ENCODE data around the gene SAFB.

The SAFB gene

DNA sequence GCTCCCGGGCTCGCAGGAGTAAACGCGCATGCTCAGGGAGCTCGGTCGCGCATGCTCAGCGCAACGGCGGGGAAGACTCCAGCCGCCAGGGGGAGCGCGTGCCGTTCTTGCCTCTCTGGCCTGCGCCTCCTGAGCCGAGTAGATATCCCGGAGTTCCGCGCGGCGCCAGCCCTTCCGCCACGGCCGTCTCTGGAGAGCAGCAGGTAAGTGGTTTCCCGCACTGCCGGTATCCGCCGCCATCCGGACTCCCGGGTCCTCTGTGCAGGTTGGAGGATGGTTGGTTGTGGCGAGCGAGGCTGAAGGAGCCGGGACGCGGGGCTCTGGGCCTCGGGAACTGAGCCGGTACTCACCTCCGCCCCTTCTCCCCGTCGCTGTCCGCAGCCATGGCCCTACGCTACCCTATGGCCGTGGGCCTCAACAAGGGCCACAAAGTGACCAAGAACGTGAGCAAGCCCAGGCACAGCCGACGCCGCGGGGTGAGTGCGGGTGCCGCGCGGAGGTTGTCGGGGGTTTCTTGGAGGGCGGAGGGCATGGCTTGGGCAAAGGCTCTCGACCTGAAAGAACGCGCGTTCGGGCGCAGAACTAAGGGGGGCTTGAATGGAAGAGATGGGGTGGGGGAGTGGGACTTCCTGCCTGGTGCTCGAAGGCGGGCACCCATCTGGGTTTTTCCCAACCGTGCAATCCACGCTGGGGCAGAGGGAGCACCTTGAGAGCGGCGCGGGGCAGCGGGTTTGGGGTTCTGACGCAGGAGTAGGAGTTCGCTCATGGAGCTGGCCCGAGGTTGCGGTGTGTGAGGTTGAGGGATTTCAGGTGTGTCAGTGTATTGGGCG, 67.5 kb downstream of the SAFB start, which contains the start of gene RPL36:
TSS of gene RPL36 (plus strand) at position 171 of the 830 bp plus-strand sequence. CDS start at position 384, 213 bp downstream.
- Histone ChIP-seq H3K4me3 (ENCODE audit: low read depth, low read length) (peak within 1 kb of the TSS; percentile 81), H3K36me3 (peaks cover 49% of the 10 kb centered on the region), H3K9me3 (ENCODE audit: severe bottlenecking) (no peaks in the 10 kb centered on the region), H3K27me3 (ENCODE audit: insufficient read depth, low read depth, severe bottlenecking) (no peaks in the 10 kb centered on the region), H3K27ac (peak within 1 kb of the TSS; percentile 86)
- peak; percentile 97 for DNase-seq
- TF ChIP-seq, protein P1, sequence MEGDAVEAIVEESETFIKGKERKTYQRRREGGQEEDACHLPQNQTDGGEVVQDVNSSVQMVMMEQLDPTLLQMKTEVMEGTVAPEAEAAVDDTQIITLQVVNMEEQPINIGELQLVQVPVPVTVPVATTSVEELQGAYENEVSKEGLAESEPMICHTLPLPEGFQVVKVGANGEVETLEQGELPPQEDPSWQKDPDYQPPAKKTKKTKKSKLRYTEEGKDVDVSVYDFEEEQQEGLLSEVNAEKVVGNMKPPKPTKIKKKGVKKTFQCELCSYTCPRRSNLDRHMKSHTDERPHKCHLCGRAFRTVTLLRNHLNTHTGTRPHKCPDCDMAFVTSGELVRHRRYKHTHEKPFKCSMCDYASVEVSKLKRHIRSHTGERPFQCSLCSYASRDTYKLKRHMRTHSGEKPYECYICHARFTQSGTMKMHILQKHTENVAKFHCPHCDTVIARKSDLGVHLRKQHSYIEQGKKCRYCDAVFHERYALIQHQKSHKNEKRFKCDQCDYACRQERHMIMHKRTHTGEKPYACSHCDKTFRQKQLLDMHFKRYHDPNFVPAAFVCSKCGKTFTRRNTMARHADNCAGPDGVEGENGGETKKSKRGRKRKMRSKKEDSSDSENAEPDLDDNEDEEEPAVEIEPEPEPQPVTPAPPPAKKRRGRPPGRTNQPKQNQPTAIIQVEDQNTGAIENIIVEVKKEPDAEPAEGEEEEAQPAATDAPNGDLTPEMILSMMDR (IDR thresholded peaks at IDR 0.05; ENCODE audit: low read depth, low read length) = peak; percentile 99

DNA sequence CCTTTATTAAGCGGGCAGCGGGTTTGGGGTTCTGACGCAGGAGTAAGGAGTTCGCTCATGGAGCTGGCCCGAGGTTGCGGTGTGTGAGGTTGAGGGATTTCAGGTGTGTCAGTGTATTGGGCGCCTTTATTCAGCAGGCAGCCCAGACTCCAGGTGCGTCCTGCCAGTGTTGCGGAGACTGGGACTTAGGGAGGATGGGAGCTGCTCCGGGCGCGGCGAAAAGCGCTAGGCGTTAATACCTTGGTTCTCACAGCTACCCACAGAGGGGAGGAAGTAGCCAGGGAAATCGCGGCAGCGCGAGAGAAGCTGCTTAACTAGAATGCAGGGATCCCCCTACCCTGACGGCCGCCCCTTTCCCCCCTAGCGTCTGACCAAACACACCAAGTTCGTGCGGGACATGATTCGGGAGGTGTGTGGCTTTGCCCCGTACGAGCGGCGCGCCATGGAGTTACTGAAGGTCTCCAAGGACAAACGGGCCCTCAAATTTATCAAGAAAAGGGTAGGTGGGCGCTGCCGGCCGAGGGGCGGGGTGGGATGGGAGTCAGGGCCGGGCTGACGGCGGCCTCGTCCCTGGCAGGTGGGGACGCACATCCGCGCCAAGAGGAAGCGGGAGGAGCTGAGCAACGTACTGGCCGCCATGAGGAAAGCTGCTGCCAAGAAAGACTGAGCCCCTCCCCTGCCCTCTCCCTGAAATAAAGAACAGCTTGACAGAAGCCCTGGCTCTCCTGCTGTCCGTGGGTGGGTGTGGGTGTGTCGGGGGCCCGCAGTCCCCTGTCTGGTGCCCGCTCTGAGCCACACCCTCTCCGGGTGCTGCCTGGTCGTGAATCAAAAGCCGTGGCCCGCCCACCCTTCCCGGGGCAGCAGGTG, 68.3 kb downstream of the SAFB start:
- no peaks in the 10 kb centered on the region for H3K9me3 ChIP-seq (ENCODE audit: severe bottlenecking)
- H3K4me3 ChIP-seq (ENCODE audit: low read depth, low read length) = peak overlapping the region; percentile 81
- DNase-seq = no peak
- H3K27me3 ChIP-seq (ENCODE audit: insufficient read depth, low read depth, severe bottlenecking) = no peaks in the 10 kb centered on the region
- TF ChIP-seq, protein P1 (IDR thresholded peaks at IDR 0.05; ENCODE audit: low read depth, low read length) = no peak
- peaks cover 57% of the 10 kb centered on the region for H3K36me3 ChIP-seq
- H3K27ac ChIP-seq = no peak overlapping the region; the same call in 1 of the 2 replicates

DNA sequence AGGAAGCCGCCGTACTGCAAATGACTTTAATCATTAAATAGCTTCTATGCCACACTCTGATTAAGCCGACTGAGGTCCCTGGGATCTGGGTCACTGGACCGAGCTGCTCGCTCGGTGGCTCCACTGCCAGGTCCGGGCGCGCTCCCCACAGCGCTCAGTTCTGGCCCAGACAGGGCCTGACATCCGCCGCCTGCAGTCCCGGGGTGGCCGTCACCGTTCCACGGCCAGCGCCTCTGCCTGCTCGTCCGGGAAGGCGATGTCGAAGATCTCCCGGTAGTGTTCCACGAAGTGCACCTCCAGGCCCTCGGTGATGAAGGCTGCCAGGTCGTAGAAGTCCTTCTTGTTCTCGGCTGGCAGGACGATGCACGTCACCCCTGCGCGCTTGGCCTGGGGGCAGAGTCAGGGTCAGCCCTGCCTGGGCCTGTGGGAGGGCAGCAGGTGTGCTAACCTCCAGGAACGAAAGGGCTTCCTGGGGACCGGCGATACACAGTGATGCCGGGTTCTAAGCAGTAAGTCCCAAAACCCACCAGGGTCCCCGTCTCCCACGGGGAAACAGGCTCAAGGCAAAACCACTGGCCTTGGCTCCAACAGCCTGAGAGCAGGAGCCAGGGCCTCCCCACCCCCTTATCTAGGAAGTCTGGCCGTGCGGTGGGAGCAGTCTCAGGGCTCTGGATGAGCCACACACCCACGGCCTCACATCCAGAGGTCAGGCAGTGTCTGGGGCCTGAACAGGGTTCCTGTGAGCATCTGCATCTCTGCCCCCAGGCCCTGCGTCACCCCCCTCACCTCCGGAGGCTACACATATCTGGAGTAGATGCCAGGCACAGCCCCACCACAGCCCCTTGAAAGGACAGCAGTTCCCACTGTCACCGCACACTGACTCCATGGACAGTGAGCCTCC, 69.2 kb downstream of the SAFB start:
- Histone ChIP-seq H3K4me3 (ENCODE audit: low read depth, low read length) (no peak overlapping the region), H3K27ac (no peak overlapping the region), H3K36me3 (peaks cover 66% of the 10 kb centered on the region), H3K9me3 (ENCODE audit: severe bottlenecking) (no peaks in the 10 kb centered on the region), H3K27me3 (ENCODE audit: insufficient read depth, low read depth, severe bottlenecking) (no peaks in the 10 kb centered on the region)
- no peak for DNase-seq
- TF ChIP-seq, protein P1 (IDR thresholded peaks at IDR 0.05; ENCODE audit: low read depth, low read length) = no peak

DNA sequence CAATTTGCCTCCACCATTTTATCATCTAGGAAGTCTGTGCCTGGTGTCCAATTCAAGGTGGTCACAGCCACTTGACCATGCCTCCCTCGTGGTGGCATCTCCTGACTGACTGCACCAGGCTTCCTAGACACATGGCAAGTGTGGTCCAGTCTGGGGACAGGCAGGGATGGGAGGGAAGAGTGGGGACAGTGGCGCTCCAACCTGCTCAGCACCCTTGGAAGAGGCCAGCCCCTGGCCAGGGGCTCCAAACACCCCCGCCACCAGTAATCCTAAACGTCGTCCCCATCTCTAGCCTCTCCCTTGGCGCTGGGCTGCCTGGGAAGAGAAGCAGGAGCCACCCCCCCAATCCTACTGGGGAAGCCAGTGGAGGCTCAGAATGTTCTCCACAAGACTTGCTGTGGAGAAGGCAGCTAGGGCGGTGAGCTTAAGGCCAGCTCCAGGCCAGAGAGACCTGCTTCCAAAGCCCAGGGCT, 69.9 kb downstream of the SAFB start:
- Histone ChIP-seq H3K4me3 (ENCODE audit: low read depth, low read length) (no peak overlapping the region), H3K9me3 (ENCODE audit: severe bottlenecking) (no peaks in the 10 kb centered on the region), H3K27me3 (ENCODE audit: insufficient read depth, low read depth, severe bottlenecking) (no peaks in the 10 kb centered on the region), H3K36me3 (peaks cover 68% of the 10 kb centered on the region), H3K27ac (no peak overlapping the region)
- TF ChIP-seq, protein P1 (IDR thresholded peaks at IDR 0.05; ENCODE audit: low read depth, low read length) = no peak
- DNase-seq = no peak
